Stimulated activated CD4-positive, alpha-beta T cell treated with anti-CD3 and anti-CD28 coated beads, Interleukin-2, amount 100 ng/mL, for 24 hours (primary cell): ENCODE results near the gene RCBTB1.

Experiments used
- DNase-seq, 2 donors: peaks; one replicate each; pipeline ENCODE4 v3.0.0-alpha.2; 2020

The RCBTB1 gene

DNA sequence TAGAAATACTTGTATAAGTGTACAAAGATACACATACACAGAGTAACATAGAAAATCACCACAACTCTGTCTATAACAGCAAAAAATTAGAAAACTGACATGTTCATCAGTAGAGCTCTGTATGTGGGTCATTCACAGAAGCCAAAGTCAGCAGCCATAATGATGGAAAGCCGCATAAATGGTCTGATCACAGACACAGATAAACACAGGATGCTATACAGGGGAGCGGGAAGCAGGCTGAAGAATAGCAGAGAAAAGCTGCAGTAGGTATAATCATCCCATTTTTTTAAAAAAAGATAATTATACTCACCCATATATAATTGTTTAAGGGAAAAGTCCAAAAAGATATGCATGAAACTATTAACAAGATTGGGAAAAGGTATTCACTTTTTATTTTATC, 31.5 kb downstream of the RCBTB1 start:
- no peak for DNase-seq

DNA sequence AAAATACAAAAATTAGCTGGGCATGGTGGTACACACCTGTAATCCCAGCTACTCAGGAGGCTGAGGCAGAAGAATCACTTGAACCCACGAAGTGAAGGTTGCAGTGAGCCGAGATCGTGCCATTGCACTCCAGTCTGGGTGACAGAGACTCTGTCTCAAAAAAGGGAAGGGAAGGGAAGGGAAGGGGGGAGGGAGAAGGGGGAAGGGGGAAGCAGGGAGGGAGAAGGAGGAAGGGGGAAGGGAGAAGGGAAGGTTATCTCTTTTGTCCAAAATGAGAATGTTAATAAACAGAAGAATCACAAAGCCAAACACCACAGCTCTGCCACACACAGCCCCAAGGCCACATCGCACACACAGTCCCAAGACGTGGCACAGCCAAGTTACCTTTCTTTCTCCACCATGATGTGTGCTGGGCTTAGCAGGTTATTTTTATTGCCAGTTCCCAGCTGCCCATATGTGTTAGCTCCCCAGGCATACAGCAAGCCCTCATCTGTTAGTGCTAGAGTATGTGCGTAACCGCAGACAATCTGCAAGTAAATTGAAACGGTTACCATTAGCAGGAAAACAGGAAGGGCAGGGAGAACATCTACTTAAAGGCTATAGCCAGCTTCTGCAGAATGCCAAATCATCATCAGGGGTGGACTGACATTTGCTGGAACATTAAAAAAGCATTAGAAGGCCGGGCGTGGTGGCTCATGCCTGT, 34.3 kb downstream of the RCBTB1 start:
- DNase-seq = no peak

DNA sequence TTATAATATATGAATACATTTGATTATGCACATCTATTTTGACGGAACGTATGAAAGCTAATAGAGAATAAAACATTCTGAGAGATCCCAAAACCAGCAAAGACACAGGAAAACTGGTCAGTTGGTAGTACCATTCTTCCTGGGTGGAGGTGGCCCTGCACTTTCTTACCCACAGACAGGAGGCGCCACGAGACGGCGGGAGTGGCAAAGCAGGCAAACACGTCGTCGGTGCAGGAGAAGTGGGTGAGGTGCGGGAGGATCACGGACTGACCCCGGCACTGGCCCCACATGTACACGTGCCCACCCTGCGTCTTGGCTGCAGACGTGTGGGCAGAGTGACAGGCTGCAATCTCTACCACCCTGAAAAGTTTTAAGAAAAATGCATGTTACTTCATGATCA, 36.1 kb downstream of the RCBTB1 start:
- no peak for DNase-seq

- DNase-seq = no peak
These were observed 38.8 kb downstream of the RCBTB1 start for GRCh38 chr13:49546561-49546960.

GRCh38 chr13:49545661-49546060, 39.7 kb downstream of the RCBTB1 start:
- DNase-seq = no peak

GRCh38 chr13:49543656-49544055, 41.7 kb downstream of the RCBTB1 start:
- no peak for DNase-seq

DNA sequence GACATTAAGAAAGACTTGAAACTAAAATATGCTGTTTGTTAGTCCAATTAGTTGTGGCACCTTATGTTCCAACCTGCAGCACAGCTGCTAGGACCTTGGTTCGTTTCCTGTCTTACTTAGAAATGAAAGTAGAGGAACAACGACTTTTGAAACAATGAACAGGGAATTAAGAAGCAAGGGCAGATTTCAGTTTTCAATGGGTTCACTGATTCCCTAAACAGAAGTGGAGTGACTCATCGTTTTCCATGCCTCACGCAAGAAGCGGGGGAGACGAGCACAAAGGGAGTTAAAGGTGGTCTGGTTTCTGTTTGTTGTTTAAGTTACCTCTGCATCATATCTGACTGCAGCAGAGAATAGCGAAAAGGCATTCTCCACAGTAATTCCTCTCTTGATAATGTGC, 44.8 kb downstream of the RCBTB1 start:
- no peak for DNase-seq

DNA sequence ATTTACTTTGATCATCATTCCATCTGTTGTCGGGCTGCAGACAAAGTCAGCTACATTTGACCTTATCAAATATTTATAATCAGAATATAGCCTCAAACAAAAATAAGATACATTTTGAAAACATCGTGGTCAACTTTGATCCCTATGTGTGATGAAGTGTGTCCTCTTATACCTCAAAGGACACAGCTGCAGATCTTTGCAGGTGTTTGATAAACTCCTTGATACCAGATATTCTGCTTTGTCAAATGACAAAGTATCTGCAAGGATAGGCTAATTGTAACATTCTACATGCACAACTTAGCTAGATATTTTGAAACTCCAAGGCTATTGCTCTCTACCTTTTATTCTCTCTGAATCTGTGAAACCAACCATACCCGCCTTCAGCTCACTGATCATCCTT, 45.6 kb downstream of the RCBTB1 start:
- DNase-seq = no peak

- no peak for DNase-seq
These were observed 46.0 kb downstream of the RCBTB1 start for GRCh38 chr13:49539313-49539712.

DNA sequence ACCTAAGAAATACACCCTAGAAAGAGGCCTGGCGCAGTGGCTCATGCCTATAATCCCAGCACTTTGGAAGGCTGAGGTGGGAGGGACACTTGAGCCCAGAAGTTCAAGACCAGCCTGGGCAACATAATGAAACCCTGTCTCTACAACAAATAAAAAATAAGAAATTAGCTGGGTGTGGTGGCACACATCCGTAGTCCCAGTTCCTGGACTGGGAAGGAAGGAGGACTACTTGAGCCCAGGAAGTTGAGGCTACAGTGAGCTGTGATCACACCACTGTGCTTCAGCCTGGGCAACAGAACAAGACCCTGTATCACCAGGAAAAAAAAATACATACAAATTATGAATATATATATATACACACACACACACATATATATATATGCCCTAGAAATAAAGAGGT, 47.0 kb downstream of the RCBTB1 start:
- no peak for DNase-seq

GRCh38 chr13:49536144-49536873, 49.0 kb downstream of the RCBTB1 start:
- DNase-seq = no peak

DNA sequence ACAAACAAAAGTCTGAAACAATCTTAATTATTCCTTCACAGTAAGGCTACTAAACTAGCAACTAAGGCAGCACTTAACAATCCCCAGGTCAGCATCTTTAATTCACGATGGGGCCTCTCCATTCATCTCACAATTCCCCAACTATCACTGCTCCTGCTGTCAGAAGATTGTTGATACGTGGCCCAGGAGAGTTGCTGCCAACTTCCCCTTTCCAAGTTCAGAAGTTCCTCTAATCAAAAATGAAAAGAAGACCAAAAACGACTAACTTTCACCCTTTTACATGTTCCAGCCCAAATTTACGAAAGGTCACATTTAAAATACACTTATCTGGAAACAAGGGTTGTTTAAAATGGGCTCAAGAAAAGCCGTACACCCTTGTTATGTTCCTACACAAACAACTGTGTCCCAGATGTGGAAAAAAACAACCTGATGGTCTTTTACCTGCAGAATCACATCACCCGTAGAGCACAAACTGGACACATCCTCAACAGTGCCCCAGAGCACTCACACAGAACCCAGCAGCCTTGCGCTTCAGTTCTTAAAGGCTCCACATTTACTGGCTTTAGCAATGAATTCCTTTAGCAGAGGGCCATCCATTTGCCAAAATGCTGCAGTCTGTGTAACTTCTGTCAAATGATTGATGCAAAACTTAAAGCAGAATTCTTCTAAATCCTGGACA, 51.6 kb downstream of the RCBTB1 start:
- DNase-seq = no peak

DNA sequence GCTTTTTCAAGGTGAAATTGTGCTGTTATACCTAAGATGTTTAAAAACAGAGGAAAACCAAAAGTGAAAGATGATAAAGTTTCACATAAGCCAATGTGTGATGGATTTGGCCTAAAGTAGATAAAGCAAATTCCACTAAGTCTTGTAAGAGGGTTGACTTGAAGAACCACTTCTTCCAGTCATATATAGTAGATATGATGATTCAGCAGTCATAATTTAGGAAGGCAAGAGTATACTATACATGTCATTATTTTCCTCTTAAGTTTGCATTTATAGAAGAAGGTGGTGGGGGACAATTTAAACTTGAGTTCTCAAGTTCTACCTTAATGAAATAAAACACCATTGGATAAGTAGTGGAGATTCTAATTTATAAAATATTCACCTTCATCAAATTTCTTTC, 52.3 kb downstream of the RCBTB1 start:
- DNase-seq = no peak

GRCh38 chr13:49532593-49532992, 52.8 kb downstream of the RCBTB1 start:
- DNase-seq = no peak

DNA sequence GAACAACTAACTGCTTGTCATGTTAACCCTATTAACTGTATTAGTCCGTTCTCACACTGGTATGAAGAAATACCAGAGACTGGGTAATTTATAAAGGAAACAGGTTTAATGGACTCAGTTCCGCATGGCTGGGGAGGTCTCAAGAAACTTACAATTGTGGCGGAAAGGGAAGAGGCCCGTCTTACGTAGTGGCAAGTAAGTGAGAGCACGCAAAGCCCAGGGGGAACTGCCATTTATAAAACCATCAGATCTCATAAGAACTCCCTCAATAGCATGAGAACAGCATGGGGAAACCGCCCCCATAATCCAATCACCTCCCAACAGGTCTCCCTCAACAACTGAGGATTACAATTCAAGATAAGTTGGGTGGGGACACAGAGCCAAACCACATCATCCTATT, 54.9 kb downstream of the RCBTB1 start:
- DNase-seq = no peak

- DNase-seq = no peak
These were observed 57.2 kb downstream of the RCBTB1 start for GRCh38 chr13:49528161-49528560.

DNA sequence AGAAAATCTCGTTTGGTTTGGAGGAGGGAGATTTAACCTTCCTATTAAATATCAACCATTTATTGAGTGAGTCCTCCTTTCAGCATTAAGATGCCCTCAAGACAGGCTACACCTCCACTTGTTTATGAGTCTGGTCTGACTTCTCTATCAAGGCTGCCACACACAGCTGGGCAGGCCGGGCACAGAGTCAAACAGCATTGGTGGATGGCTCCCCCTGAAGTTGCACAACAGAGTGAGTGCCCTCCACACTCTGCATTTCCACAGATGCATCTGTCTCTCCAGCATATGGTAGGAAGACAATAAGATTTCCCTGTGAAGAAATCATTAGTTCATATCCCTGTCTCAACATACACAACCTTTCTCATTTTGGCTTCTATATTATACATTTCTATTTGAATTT, 58.2 kb downstream of the RCBTB1 start:
- DNase-seq = no peak

- DNase-seq = no peak
These were observed 60.4 kb downstream of the RCBTB1 start for GRCh38 chr13:49524740-49525501.

DNA sequence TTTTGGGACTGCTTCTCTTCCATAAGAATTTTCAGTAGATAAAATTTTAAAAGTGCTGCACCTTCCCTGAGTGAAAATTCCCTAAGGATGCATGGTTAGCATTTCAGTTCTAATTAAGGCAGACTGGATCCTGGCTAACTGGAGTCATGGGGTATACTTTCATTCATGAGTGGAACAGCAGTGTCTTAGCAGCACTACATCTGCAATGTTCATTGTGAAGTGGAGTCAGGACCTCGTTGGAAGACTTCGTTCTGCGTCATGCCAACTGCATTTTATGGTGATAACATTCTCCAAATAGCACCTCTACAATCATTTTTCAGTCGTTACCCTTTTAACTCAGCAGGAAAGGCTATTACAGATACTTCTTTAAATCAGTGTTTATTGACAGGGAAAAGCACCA, 64.1 kb downstream of the RCBTB1 start:
- no peak for DNase-seq

GRCh38 chr13:49517461-49517860, 67.9 kb downstream of the RCBTB1 start:
- DNase-seq = no peak

DNA sequence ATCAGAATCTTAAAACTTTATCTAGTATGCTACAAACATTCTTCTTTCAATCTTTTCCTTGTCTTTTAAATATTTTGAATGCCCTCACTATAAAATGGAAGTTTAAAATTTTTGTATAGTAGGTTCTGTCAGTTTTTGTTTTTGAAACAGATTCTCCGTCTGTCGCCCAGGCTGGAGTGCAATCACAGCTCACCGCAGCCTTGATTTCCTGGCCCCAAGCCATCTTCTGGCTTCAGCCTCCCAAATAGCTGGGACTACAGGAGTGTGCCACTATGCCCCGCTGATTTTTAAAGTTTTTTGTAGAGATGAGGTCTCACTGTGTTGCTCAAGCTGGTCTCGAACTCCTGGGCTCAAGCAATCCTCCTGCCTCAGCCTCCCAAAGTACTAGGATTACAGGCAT, 68.9 kb downstream of the RCBTB1 start:
- DNase-seq = no peak

GRCh38 chr13:49512578-49512977, 72.8 kb downstream of the RCBTB1 start:
- no peak for DNase-seq

- DNase-seq = no peak
These were observed 81.4 kb downstream of the RCBTB1 start for GRCh38 chr13:49503951-49504350.
